Measurements from ENCODE around the gene MOCS1.

DNA sequence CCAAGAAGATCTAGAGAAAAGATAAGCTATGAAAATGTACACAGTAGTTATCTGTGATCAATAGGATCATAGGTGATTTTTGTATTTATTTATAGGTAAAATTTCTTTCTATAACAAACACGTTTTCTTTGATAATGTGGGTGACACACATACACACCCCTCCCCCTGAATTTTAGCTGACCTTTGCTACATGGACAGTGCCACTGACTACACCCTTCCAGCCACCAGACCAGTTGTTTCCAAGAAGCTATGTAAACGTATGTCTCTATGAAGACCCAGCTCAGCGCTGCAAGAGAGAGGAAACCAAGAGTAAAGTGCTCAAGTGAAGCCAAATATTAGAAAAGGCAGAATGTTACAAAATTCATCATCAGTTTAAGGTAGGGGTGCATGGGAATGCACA is 16.3 kb downstream of the MOCS1 start:
- TF ChIP-seq, protein P1, sequence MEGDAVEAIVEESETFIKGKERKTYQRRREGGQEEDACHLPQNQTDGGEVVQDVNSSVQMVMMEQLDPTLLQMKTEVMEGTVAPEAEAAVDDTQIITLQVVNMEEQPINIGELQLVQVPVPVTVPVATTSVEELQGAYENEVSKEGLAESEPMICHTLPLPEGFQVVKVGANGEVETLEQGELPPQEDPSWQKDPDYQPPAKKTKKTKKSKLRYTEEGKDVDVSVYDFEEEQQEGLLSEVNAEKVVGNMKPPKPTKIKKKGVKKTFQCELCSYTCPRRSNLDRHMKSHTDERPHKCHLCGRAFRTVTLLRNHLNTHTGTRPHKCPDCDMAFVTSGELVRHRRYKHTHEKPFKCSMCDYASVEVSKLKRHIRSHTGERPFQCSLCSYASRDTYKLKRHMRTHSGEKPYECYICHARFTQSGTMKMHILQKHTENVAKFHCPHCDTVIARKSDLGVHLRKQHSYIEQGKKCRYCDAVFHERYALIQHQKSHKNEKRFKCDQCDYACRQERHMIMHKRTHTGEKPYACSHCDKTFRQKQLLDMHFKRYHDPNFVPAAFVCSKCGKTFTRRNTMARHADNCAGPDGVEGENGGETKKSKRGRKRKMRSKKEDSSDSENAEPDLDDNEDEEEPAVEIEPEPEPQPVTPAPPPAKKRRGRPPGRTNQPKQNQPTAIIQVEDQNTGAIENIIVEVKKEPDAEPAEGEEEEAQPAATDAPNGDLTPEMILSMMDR (IDR thresholded peaks at IDR 0.05; ENCODE audit: borderline replicate concordance, extremely low read depth, low read length, poor library complexity, severe bottlenecking): no peak
- no peak for TF ChIP-seq EZH2 (IDR thresholded peaks at IDR 0.05; ENCODE audit: borderline replicate concordance, low read depth, low read length, severe bottlenecking)

Measured in DND-41 (cell line).